AG04449 (cell line): ENCODE data around the gene FAM114A2.
"Not testable (repeated sequence)": the region's sequence is repeated elsewhere in the genome, so short reads cannot be mapped to it uniquely, and the experiment has no call there.

Experiments used
- CTCF ChIA-PET: fragments of 350-600 bp; formaldehyde crosslinking; extraction: SDS; loops from one replicate; lab custom pipeline; 2021; ENCODE audit warnings: antibody characterized with exemption; lab: Yijun Ruan, JAX
- POLR2A ChIA-PET: fragments of 400-600, 350-600 bp; formaldehyde crosslinking; extraction: SDS; loops from one replicate; lab custom pipeline; 2020; ENCODE audit warnings: antibody characterized with exemption, inconsistent platforms; lab: Yijun Ruan, JAX
- DNase-seq: peaks from one replicate; pipeline ENCODE4 v3.0.0-alpha.2; 2010; ENCODE audit warnings: low read depth, low spot score
- H3K4me3 ChIP-seq: 2 replicates; pipeline ENCODE4 v1.5.1; 2011; ENCODE audit warnings: low read depth, mild to moderate bottlenecking, control low read depth, low read length
- TF ChIP-seq, protein P1 (sequence below): IDR thresholded peaks from one replicate; pipeline ENCODE4 v1.5.1; 2011; ENCODE audit warnings: mild to moderate bottlenecking, moderate library complexity, low read length, control low read depth, inconsistent platforms; ENCODE audit not compliant: insufficient read depth; ENCODE audit errors: missing control alignments

FAM114A2 gene

GRCh38 chr5:154025951-154026350 lies 12.8 kb downstream of the FAM114A2 start:
- no peak overlapping the region for H3K4me3 ChIP-seq
- TF ChIP-seq, protein P1, sequence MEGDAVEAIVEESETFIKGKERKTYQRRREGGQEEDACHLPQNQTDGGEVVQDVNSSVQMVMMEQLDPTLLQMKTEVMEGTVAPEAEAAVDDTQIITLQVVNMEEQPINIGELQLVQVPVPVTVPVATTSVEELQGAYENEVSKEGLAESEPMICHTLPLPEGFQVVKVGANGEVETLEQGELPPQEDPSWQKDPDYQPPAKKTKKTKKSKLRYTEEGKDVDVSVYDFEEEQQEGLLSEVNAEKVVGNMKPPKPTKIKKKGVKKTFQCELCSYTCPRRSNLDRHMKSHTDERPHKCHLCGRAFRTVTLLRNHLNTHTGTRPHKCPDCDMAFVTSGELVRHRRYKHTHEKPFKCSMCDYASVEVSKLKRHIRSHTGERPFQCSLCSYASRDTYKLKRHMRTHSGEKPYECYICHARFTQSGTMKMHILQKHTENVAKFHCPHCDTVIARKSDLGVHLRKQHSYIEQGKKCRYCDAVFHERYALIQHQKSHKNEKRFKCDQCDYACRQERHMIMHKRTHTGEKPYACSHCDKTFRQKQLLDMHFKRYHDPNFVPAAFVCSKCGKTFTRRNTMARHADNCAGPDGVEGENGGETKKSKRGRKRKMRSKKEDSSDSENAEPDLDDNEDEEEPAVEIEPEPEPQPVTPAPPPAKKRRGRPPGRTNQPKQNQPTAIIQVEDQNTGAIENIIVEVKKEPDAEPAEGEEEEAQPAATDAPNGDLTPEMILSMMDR = no peak
- POLR2A ChIA-PET = no interaction called here
- DNase-seq = no peak
- CTCF ChIA-PET = no interaction called here

DNA sequence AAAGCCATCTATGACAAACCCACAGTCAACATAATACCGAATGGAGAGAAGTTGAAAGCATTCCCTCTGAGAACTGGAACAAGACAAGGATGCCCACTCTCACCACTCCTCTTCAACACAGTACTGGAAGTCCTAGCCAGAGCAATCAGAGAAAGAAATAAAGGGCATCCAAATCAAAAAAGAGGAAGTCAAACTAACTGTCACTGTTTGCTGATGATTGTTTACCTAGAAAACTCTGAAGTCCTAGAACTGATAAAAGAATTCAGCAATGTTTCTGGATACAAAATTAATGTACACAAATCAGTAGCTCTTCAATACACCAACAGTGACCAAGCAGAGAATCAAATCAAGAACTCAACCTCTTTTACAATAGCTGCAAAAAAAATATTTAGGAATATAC lies 19.8 kb downstream of the FAM114A2 start:
- CTCF ChIA-PET = interaction anchor here (0.8 kb wide), 1 partner anchor 584 kb away, joined by 3 read pairs; no protein-coding TSS in a partner anchor

DNA sequence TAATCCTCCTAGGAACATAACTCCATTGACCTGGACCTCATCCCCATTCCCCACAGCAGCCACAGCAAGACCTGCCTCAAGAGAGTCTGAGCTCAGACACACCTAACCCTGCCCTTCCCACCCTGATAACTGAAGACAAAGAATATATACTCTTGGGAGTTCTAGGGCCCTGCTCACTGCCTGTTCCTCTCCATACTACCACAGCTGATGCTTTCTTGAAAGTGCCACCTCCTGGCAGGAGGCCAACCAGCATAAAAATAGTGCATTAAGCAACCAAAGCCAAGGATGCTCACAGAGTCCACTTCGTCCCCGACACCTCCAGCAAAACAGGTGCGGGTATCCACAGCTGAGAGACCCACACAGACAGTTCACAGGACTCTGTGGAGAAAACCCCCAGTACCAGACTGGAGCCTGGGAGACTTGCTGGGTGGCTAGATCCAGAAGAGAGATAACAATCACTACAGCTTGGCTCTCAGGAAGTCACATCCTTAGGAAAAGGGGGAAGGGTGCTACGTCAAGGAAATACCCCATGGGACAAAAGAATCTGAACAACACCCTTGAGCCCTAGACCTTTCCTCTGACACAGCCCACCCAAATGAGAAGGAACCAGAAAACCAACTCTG lies 23.5 kb downstream of the FAM114A2 start:
- H3K4me3 ChIP-seq = no peak overlapping the region
- TF ChIP-seq, protein P1 = no peak
- ChIA-PET POLR2A (no interaction called here), CTCF (no interaction called here)
- DNase-seq = no peak

More for the DNA sequence above, 19.8 kb downstream of the FAM114A2 start:
- H3K4me3 ChIP-seq, DNase-seq, POLR2A ChIA-PET: not testable (repeated sequence)

DNA sequence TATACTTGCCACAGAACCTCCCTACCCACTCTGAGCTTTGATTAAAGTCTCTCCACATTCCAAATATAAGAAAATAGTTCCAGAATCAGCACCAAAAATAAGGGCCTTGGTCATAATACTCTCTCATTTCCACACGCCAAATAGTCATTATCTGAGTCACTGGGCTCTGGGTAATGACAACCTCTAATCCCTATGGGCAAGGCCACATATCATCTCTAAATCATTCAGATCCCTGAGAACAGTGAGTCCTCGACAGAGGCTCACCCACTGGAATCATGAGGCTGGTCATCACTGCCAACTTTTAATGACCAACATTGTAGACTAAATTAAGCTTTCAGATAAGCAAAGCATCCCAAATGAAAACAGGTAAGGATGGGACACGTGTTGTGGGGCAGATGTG lies 28.1 kb downstream of the FAM114A2 start:
- no peak for DNase-seq
- ChIA-PET CTCF (interaction anchor here (0.8 kb wide), 1 partner anchor 35 kb away, joined by 3 read pairs; no protein-coding TSS in a partner anchor), POLR2A (no interaction called here)
- TF ChIP-seq, protein P1 = no peak
- H3K4me3 ChIP-seq = no peak overlapping the region

DNA sequence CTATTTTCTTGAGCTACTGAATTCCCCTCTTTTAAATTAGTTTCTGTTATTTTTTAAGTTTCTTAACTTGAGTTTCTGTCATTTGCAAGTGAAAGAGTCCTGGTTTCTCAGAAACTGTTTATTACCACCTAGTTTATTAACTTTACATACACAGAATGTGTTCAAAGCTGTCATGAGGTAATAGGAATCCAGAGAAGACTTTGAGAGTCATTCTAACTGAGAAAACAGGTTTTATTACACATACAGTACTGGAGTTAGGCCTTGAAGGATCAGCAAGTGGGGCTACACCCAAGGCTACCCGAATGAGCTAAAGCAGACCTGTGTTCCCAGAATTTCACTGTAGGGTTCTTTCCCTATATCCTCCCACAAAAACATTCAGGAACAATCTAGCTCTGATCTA lies 33.1 kb downstream of the FAM114A2 start:
- ChIA-PET POLR2A (no interaction called here), CTCF (interaction anchor here (0.8 to 1.2 kb wide), 2 partner anchors 21 to 70 kb away, joined by 3 to 5 read pairs; no protein-coding TSS in a partner anchor)
- TF ChIP-seq, protein P1 = no peak
- no peak for DNase-seq
- no peak overlapping the region for H3K4me3 ChIP-seq

- no peak for DNase-seq
- TF ChIP-seq, protein P1 = no peak
- ChIA-PET CTCF (no interaction called here), POLR2A (no interaction called here)
- H3K4me3 ChIP-seq = no peak overlapping the region
Measured at GRCh38 chr5:154002511-154003020, 36.1 kb downstream of the FAM114A2 start.

- POLR2A ChIA-PET = no interaction called here
- no peak for DNase-seq
Measured at GRCh38 chr5:154002093-154002492, 36.6 kb downstream of the FAM114A2 start.

More at GRCh38 chr5:154002093-154002492, 36.6 kb downstream of the FAM114A2 start:
- CTCF ChIA-PET = no interaction called here
- TF ChIP-seq, protein P1 = no peak
- no peak overlapping the region for H3K4me3 ChIP-seq
